ENCODE results near the gene WDR62.

GRCh38 chr19:36047835-36048234, 6.9 kb upstream of the WDR62 start:
- TF ChIP-seq CTCF (IDR thresholded peaks at IDR 0.05) = no peak
- TF ChIP-seq POLR2A (IDR thresholded peaks at IDR 0.05) = no peak
